Measurements from ENCODE around the gene ADGRL3. TPM values are rescaled to one million over a fixed set of nuclear protein-coding genes. Genes with fewer than 3 reads are reported as not detected.

Gene ADGRL3
- total and polyA plus RNA-seq, 3 donors from 2014 or later: 11.6 to 21.6 (median 12.8) TPM

- WGBS, 2 donors: 90 to 95% methylated on average over 2 of the region's 2 CpGs
- no peaks in the 10 kb centered on the region for H3K9me3 ChIP-seq
- intact Hi-C loops (cut with DNase I; ENCODE audit: low total_unique reads): no loop called here
- no peak for DNase-seq
- no peak overlapping the region for H3K27ac ChIP-seq
- no peaks in the 10 kb centered on the region for H3K4me1 ChIP-seq
- H3K4me3 ChIP-seq: no peak overlapping the region
- H3K36me3 ChIP-seq (ENCODE audit: low read depth, missing control alignments): no peaks in the 10 kb centered on the region
- no peaks in the 10 kb centered on the region for H3K27me3 ChIP-seq
- TF ChIP-seq POLR2A (IDR thresholded peaks at IDR 0.05) (no peak), CTCF (IDR thresholded peaks at IDR 0.05) (no peak)
These were observed 322.2 kb downstream of the ADGRL3 start for GRCh38 chr4:61522312-61522711.

- TF ChIP-seq CTCF (IDR thresholded peaks at IDR 0.05) (no peak), POLR2A (IDR thresholded peaks at IDR 0.05) (no peak)
- Histone ChIP-seq H3K27me3 (no peaks in the 10 kb centered on the region), H3K36me3 (ENCODE audit: low read depth, missing control alignments) (no peaks in the 10 kb centered on the region), H3K4me1 (no peaks in the 10 kb centered on the region), H3K9me3 (no peaks in the 10 kb centered on the region), H3K4me3 (no peak overlapping the region), H3K27ac (no peak overlapping the region)
- intact Hi-C loops (cut with DNase I; ENCODE audit: low total_unique reads): no loop called here
- WGBS, 2 donors: 94 to 96% methylated on average over 4 of the region's 4 CpGs
- DNase-seq: no peak
These were observed 327.8 kb downstream of the ADGRL3 start for GRCh38 chr4:61527888-61528287.

GRCh38 chr4:61528595-61528994 lies 328.5 kb downstream of the ADGRL3 start:
- intact Hi-C loops (cut with DNase I; ENCODE audit: low total_unique reads): no loop called here
- H3K27ac ChIP-seq: no peak overlapping the region
- no peaks in the 10 kb centered on the region for H3K27me3 ChIP-seq
- no peaks in the 10 kb centered on the region for H3K36me3 ChIP-seq (ENCODE audit: low read depth, missing control alignments)
- no peaks in the 10 kb centered on the region for H3K9me3 ChIP-seq
- TF ChIP-seq CTCF (IDR thresholded peaks at IDR 0.05) (no peak), POLR2A (IDR thresholded peaks at IDR 0.05) (no peak)
- H3K4me3 ChIP-seq: no peak overlapping the region
- no peaks in the 10 kb centered on the region for H3K4me1 ChIP-seq
- WGBS, 2 donors: 75 to 100% methylated on average over 1 of the region's 1 CpG
- no peak for DNase-seq

- DNase-seq: no peak
- H3K9me3 ChIP-seq: no peaks in the 10 kb centered on the region
- 90 to 93% methylated on average over 5 of the region's 5 CpGs for WGBS, 2 donors
- no peak overlapping the region for H3K4me3 ChIP-seq
- intact Hi-C loops (cut with DNase I; ENCODE audit: low total_unique reads): no loop called here
- H3K27me3 ChIP-seq: no peaks in the 10 kb centered on the region
- H3K4me1 ChIP-seq: no peaks in the 10 kb centered on the region
- H3K27ac ChIP-seq: no peak overlapping the region
- no peak for TF ChIP-seq POLR2A (IDR thresholded peaks at IDR 0.05)
- TF ChIP-seq CTCF (IDR thresholded peaks at IDR 0.05): no peak
- H3K36me3 ChIP-seq (ENCODE audit: low read depth, missing control alignments): no peaks in the 10 kb centered on the region
These were observed 331.1 kb downstream of the ADGRL3 start for GRCh38 chr4:61531188-61531587.

GRCh38 chr4:61532336-61533000 lies 332.3 kb downstream of the ADGRL3 start:
- H3K4me1 ChIP-seq: no peaks in the 10 kb centered on the region
- no peaks in the 10 kb centered on the region for H3K9me3 ChIP-seq
- no peaks in the 10 kb centered on the region for H3K36me3 ChIP-seq (ENCODE audit: low read depth, missing control alignments)
- intact Hi-C loops (cut with DNase I; ENCODE audit: low total_unique reads): no loop called here
- H3K4me3 ChIP-seq: no peak overlapping the region
- no peaks in the 10 kb centered on the region for H3K27me3 ChIP-seq
- WGBS, 2 donors: 17 to 25% methylated on average over 14 of the region's 14 CpGs
- TF ChIP-seq POLR2A (IDR thresholded peaks at IDR 0.05) (no peak), CTCF (IDR thresholded peaks at IDR 0.05) (no peak)
- DNase-seq: no peak
- H3K27ac ChIP-seq: no peak overlapping the region
